ENCODE results near the gene ALK.

DNA sequence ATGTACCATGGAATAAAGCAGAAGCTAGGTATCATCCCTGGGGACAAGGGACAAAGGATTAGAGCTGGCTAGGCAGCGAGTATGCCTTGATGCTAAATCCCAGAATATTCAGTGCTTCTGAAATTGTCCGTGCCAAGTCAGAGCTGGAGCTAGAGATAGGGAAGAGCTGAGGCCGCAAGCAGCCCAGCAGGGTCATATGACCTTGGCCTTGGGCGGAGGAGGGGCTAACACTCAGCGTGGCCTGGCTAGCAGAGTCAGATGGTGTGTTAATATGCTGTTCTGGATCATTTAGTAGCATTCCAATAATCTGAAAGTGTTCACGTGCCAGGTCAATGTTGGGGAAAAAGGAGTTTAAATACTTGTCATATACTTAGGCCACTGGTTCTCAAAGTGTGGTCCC is 431.3 kb downstream of the ALK start:
- TF ChIP-seq POLR2A (IDR thresholded peaks at IDR 0.05), result no peak
- TF ChIP-seq, protein P1, sequence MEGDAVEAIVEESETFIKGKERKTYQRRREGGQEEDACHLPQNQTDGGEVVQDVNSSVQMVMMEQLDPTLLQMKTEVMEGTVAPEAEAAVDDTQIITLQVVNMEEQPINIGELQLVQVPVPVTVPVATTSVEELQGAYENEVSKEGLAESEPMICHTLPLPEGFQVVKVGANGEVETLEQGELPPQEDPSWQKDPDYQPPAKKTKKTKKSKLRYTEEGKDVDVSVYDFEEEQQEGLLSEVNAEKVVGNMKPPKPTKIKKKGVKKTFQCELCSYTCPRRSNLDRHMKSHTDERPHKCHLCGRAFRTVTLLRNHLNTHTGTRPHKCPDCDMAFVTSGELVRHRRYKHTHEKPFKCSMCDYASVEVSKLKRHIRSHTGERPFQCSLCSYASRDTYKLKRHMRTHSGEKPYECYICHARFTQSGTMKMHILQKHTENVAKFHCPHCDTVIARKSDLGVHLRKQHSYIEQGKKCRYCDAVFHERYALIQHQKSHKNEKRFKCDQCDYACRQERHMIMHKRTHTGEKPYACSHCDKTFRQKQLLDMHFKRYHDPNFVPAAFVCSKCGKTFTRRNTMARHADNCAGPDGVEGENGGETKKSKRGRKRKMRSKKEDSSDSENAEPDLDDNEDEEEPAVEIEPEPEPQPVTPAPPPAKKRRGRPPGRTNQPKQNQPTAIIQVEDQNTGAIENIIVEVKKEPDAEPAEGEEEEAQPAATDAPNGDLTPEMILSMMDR (IDR thresholded peaks at IDR 0.05), result no peak
